SK-N-SH treated with all-trans-retinoic acid at 6 μM for 48 hours (cell line): ENCODE data around the gene SIK1.
"Not testable (repeated sequence)": the region's sequence is repeated elsewhere in the genome, so short reads cannot be mapped to it uniquely, and the experiment has no call there.

Source experiments
- ARNTL ChIP-seq: fragments of 450-650 bp; formaldehyde crosslinking; IDR thresholded peaks from 2 replicates; pipeline ENCODE4 v1.5.0; 2020; ENCODE audit warnings: low read depth, mild to moderate bottlenecking, moderate library complexity, borderline replicate concordance
- RARB ChIP-seq: fragments of 250-450 bp; sonication (Bioruptor Pico); IDR thresholded peaks from 2 replicates; pipeline ENCODE4 v1.8.0; 2021; ENCODE audit warnings: mild to moderate bottlenecking, moderate library complexity
- SNAI2 ChIP-seq: fragments of 250-450 bp; sonication (Bioruptor Pico); IDR thresholded peaks from 2 replicates; pipeline ENCODE4 v1.5.0; 2020; ENCODE audit warnings: mild to moderate bottlenecking, moderate library complexity
- ZC3H10 ChIP-seq: fragments of 250-450 bp; sonication (Bioruptor Pico); IDR thresholded peaks from 2 replicates; pipeline ENCODE4 v1.5.1; 2021; ENCODE audit warnings: mild to moderate bottlenecking, moderate library complexity
- TF ChIP-seq, protein P1 (sequence below): fragments of 250-450 bp; sonication (Bioruptor Pico); IDR thresholded peaks from 2 replicates; pipeline ENCODE4 v1.5.1; 2021; ENCODE audit warnings: mild to moderate bottlenecking, moderate library complexity
- TF ChIP-seq, protein P2 (sequence below): fragments of 250-450 bp; sonication (Bioruptor Pico); IDR thresholded peaks from 2 replicates; pipeline ENCODE4 v1.5.1; 2020; ENCODE audit warnings: low read depth, mild to moderate bottlenecking, moderate library complexity
- TF ChIP-seq, protein P3 (sequence below): fragments of 250-450 bp; sonication (Bioruptor Pico); IDR thresholded peaks from 2 replicates; pipeline ENCODE4 v1.8.0; 2020; ENCODE audit warnings: mild to moderate bottlenecking, moderate library complexity, borderline replicate concordance
- TF ChIP-seq, protein P4 (sequence below): fragments of 250-450 bp; sonication (Bioruptor Pico); IDR thresholded peaks from 2 replicates; pipeline ENCODE4 v1.8.0; 2021; ENCODE audit warnings: low read depth, mild to moderate bottlenecking, moderate library complexity, borderline replicate concordance

DNA sequence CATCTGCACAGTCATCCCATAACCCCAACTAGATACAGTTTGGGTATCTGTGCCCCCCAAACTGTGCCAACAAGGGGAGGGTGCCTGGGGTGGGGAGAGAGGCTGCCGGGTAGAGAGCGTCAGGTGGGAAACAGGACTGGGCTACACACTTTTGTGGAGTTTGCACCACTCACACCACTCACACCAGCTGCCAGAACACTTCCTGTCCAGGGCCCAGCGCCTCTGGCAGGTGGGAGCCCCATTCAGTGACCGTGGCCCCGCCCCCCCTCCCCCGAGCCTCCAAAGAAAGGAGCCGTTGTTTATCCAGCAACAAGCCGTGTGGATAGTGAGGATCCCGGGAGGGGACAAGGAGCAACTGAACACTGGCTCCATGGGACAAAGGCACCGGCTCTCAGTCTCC lies 44.0 kb downstream of the SIK1 start:
- TF ChIP-seq SNAI2, ARNTL, ZC3H10, RARB (CRISPR knock-in tag): not testable (repeated sequence)
- TF ChIP-seq, protein P1, sequence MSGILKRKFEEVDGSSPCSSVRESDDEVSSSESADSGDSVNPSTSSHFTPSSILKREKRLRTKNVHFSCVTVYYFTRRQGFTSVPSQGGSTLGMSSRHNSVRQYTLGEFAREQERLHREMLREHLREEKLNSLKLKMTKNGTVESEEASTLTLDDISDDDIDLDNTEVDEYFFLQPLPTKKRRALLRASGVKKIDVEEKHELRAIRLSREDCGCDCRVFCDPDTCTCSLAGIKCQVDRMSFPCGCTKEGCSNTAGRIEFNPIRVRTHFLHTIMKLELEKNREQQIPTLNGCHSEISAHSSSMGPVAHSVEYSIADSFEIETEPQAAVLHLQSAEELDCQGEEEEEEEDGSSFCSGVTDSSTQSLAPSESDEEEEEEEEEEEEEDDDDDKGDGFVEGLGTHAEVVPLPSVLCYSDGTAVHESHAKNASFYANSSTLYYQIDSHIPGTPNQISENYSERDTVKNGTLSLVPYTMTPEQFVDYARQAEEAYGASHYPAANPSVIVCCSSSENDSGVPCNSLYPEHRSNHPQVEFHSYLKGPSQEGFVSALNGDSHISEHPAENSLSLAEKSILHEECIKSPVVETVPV (CRISPR knock-in tag) = not testable (repeated sequence)
- TF ChIP-seq, protein P2, sequence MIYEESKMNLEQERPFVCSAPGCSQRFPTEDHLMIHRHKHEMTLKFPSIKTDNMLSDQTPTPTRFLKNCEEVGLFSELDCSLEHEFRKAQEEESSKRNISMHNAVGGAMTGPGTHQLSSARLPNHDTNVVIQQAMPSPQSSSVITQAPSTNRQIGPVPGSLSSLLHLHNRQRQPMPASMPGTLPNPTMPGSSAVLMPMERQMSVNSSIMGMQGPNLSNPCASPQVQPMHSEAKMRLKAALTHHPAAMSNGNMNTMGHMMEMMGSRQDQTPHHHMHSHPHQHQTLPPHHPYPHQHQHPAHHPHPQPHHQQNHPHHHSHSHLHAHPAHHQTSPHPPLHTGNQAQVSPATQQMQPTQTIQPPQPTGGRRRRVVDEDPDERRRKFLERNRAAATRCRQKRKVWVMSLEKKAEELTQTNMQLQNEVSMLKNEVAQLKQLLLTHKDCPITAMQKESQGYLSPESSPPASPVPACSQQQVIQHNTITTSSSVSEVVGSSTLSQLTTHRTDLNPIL (CRISPR knock-in tag) = not testable (repeated sequence)
- TF ChIP-seq, protein P3, sequence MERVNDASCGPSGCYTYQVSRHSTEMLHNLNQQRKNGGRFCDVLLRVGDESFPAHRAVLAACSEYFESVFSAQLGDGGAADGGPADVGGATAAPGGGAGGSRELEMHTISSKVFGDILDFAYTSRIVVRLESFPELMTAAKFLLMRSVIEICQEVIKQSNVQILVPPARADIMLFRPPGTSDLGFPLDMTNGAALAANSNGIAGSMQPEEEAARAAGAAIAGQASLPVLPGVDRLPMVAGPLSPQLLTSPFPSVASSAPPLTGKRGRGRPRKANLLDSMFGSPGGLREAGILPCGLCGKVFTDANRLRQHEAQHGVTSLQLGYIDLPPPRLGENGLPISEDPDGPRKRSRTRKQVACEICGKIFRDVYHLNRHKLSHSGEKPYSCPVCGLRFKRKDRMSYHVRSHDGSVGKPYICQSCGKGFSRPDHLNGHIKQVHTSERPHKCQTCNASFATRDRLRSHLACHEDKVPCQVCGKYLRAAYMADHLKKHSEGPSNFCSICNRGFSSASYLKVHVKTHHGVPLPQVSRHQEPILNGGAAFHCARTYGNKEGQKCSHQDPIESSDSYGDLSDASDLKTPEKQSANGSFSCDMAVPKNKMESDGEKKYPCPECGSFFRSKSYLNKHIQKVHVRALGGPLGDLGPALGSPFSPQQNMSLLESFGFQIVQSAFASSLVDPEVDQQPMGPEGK (CRISPR knock-in tag) = not testable (repeated sequence)
- TF ChIP-seq, protein P4, sequence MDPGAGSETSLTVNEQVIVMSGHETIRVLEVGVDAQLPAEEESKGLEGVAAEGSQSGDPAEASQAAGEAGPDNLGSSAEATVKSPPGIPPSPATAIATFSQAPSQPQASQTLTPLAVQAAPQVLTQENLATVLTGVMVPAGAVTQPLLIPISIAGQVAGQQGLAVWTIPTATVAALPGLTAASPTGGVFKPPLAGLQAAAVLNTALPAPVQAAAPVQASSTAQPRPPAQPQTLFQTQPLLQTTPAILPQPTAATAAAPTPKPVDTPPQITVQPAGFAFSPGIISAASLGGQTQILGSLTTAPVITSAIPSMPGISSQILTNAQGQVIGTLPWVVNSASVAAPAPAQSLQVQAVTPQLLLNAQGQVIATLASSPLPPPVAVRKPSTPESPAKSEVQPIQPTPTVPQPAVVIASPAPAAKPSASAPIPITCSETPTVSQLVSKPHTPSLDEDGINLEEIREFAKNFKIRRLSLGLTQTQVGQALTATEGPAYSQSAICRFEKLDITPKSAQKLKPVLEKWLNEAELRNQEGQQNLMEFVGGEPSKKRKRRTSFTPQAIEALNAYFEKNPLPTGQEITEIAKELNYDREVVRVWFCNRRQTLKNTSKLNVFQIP (CRISPR knock-in tag) = not testable (repeated sequence)
